Nephron (organoid): ENCODE measurements around the gene RHOH.
A peak's percentile ranks its signal among the peaks of the same experiment; 100 is the strongest.

Source experiments
- H3K27ac Mint-ChIP-seq, 3 experiments: 2 replicates each; pipeline ENCODE4 v1.8.0; 2020; ENCODE audit warnings: mixed read lengths in 3 of 3, mild to moderate bottlenecking in 2 of 3, moderate library complexity in 1 of 3
- H3K27me3 Mint-ChIP-seq: 2 replicates; pipeline ENCODE4 v1.8.0; 2021; ENCODE audit warnings: low read depth, mild to moderate bottlenecking, moderate library complexity, mixed read lengths
- H3K36me3 Mint-ChIP-seq: 2 replicates; pipeline ENCODE4 v1.8.0; 2020; ENCODE audit warnings: low read depth, mixed read lengths
- H3K4me1 Mint-ChIP-seq: 2 replicates; pipeline ENCODE4 v1.8.0; 2020; ENCODE audit warnings: mixed read lengths
- H3K4me3 Mint-ChIP-seq, 3 experiments: 2 replicates each; pipeline ENCODE4 v1.8.0; 2020; ENCODE audit warnings: mild to moderate bottlenecking in 3 of 3, mixed read lengths in 3 of 3, moderate library complexity in 2 of 3
- H3K9me3 Mint-ChIP-seq: 2 replicates; pipeline ENCODE4 v1.8.0; 2020; ENCODE audit warnings: mixed read lengths
- TF ChIP-seq, protein P1 (sequence below), 3 experiments: fragments of 200-600 bp; sonication (generic); IDR thresholded peaks; one replicate each; pipeline ENCODE4 v1.5.0; 2021; ENCODE audit warnings: antibody characterized with exemption in 3 of 3; ENCODE audit not compliant: unreplicated experiment in 3 of 3

The RHOH gene

DNA sequence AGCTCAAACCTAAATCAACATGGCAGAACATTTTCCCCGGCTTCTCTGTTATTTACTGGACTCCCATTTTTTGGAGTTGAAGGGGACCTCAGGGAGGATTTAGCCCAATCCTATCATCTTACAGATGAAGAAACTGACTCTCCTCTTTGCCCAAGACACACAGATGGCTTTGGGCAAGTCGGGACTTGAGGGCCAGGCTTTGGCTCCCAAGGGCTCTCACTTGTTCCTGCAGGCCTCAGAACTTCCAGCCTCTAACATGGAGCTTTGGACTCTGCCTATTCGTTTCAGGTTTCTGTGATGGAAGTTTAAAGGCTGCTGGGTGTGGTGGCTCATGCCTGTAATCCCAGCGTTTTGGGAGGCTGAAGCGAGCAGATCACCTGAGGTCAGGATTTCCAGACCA lies 59.5 kb downstream of the RHOH start:
- H3K27me3 Mint-ChIP-seq: peaks cover 5% of the 10 kb centered on the region
- no peak overlapping the region for H3K27ac Mint-ChIP-seq
- no peaks in the 10 kb centered on the region for H3K36me3 Mint-ChIP-seq
- no peaks in the 10 kb centered on the region for H3K9me3 Mint-ChIP-seq
- TF ChIP-seq, protein P1, sequence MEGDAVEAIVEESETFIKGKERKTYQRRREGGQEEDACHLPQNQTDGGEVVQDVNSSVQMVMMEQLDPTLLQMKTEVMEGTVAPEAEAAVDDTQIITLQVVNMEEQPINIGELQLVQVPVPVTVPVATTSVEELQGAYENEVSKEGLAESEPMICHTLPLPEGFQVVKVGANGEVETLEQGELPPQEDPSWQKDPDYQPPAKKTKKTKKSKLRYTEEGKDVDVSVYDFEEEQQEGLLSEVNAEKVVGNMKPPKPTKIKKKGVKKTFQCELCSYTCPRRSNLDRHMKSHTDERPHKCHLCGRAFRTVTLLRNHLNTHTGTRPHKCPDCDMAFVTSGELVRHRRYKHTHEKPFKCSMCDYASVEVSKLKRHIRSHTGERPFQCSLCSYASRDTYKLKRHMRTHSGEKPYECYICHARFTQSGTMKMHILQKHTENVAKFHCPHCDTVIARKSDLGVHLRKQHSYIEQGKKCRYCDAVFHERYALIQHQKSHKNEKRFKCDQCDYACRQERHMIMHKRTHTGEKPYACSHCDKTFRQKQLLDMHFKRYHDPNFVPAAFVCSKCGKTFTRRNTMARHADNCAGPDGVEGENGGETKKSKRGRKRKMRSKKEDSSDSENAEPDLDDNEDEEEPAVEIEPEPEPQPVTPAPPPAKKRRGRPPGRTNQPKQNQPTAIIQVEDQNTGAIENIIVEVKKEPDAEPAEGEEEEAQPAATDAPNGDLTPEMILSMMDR (IDR thresholded peaks at IDR 0.05; ENCODE audit: unreplicated experiment in 3 of 3): no peak
- no peaks in the 10 kb centered on the region for H3K4me1 Mint-ChIP-seq
- no peak overlapping the region for H3K4me3 Mint-ChIP-seq

DNA sequence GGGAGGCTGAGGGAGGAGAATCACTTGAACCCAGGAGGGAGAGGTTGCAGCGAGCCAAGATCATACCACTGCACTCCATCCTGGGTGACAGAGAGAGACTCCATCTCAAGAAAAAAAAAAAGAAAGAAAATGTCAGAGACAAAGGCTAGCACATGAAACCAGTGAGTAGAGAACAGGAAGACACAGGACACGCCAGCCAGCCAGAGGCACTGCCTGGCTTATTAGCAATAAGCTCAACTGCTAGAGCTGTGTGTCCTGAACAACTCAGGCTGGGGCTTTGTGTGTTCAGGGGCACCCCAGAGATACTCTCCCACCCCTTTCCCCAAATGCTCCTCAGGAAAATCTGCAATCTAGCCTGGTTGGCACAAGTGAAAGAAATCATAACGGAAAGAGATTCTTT lies 60.0 kb downstream of the RHOH start:
- H3K27ac Mint-ChIP-seq: no peak overlapping the region
- H3K4me3 Mint-ChIP-seq: no peak overlapping the region
- H3K4me1 Mint-ChIP-seq: no peaks in the 10 kb centered on the region
- H3K36me3 Mint-ChIP-seq: no peaks in the 10 kb centered on the region
- H3K27me3 Mint-ChIP-seq: peaks cover 5% of the 10 kb centered on the region
- no peaks in the 10 kb centered on the region for H3K9me3 Mint-ChIP-seq
- TF ChIP-seq, protein P1 (IDR thresholded peaks at IDR 0.05; ENCODE audit: unreplicated experiment in 3 of 3): no peak

DNA sequence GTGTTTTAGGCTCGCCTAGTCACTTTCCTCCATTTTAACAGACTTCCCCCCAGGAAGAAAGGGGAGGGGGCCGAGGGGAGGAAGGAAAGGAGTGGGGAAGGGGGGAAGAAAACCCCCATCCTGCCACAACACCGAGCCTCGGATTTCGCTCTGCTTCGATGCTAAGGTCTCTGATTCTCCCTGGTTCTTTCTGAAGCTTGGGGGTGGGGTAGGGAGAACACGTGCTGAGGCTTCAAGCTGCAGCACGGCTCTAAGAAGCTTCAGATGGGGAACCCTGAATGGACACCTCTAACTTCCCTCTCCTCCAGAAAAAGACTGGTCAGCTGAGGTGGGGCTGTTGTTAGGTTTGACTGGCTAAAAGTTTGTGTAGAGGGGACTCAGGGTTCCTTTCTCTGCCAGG lies 61.8 kb downstream of the RHOH start:
- Mint-ChIP-seq H3K27ac (no peak overlapping the region), H3K27me3 (peaks cover 5% of the 10 kb centered on the region), H3K4me1 (no peaks in the 10 kb centered on the region), H3K9me3 (no peaks in the 10 kb centered on the region), H3K36me3 (no peaks in the 10 kb centered on the region), H3K4me3 (no peak overlapping the region)
- TF ChIP-seq, protein P1 (IDR thresholded peaks at IDR 0.05; ENCODE audit: unreplicated experiment in 3 of 3): no peak

DNA sequence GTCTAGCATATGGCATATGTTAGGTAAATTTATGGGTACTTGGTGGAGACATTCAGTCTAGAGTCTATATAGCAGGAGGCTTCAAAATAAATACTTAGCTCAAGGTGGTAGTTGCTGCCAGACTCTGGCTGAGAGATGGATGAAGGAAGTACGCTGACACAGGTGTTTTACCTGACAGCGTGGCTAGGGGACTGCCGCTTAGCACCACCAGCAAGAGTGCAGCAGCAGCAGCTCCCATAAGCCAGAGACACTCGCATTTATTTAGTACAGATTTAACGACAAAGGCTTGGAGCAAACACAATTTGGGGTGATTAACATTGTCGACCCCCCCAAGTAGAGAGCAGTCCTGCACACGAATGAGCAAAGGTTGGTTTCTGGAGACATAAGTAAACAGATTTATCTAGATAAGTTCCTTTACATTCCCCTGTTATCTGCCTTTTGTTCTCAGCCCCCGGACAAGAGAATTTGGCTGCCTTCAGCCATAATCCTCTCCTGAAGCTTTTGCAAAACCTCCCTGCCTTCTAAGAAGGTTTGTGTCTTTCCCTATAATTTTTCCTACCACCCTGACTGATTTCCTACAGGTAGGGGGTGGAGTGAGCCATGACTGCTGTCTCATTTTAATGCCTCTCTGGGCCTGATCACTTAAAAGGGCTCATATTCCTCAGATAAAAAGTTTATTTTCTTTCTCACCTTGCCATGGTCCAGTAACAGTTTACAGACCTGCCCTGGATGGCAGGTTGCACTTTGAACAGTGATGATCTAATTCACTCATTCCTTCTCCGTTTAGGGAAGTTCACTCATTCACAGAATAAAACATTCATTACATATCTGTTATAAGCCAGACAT lies 64.6 kb downstream of the RHOH start:
- TF ChIP-seq, protein P1 (IDR thresholded peaks at IDR 0.05; ENCODE audit: unreplicated experiment in 3 of 3): no peak
- Mint-ChIP-seq H3K36me3 (no peaks in the 10 kb centered on the region), H3K4me3 (no peak overlapping the region), H3K27ac (peak overlapping the region in 1 of 3 experiments; percentile 33), H3K4me1 (peaks cover 14% of the 10 kb centered on the region), H3K9me3 (no peaks in the 10 kb centered on the region), H3K27me3 (peaks cover 9% of the 10 kb centered on the region)

DNA sequence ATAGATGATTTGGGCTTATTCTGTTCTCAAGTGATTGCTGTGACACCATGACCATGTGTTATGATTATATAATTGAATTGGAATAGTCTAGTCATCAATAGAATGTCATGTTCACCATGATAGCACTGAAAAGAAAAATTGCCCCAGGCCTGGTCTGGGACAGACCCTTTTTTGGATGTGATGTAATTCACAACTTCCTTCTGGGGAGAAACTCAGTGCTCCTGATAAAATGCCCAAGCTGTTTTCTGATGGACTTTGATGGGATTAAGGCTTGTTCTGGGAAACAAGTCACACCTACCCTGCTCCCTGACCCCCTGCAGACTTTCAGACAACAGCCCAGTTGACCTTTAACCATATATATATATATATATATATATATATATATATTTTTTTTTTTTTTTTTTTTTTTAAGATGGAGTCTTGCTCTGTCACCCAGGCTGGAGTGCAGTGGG lies 65.3 kb downstream of the RHOH start:
- no peak overlapping the region for H3K4me3 Mint-ChIP-seq
- no peak overlapping the region for H3K27ac Mint-ChIP-seq

More for the DNA sequence above, 65.3 kb downstream of the RHOH start:
- peaks cover 9% of the 10 kb centered on the region for H3K27me3 Mint-ChIP-seq
- no peaks in the 10 kb centered on the region for H3K9me3 Mint-ChIP-seq
- TF ChIP-seq, protein P1 (IDR thresholded peaks at IDR 0.05; ENCODE audit: unreplicated experiment in 3 of 3): no peak
- H3K36me3 Mint-ChIP-seq: no peaks in the 10 kb centered on the region
- peaks cover 14% of the 10 kb centered on the region for H3K4me1 Mint-ChIP-seq
